ENCODE results near the gene OPTN.
A peak's percentile ranks its signal among the peaks of the same experiment; 100 is the strongest.
"Not testable (repeated sequence)": the region's sequence is repeated elsewhere in the genome, so short reads cannot be mapped to it uniquely, and the experiment has no call there.

Gene OPTN

GRCh38 chr10:13121500-13121854, 21.5 kb downstream of the OPTN start:
- DNase-seq (no peak), ATAC-seq (no peak)
- Mint-ChIP-seq H3K4me3 (no peak overlapping the region), H3K27me3 (no peaks in the 10 kb centered on the region), H3K4me1 (peaks cover 12% of the 10 kb centered on the region), H3K9me3 (no peaks in the 10 kb centered on the region), H3K36me3 (ENCODE audit: low read depth) (peaks cover 60% of the 10 kb centered on the region), H3K27ac (no peak overlapping the region)

DNA sequence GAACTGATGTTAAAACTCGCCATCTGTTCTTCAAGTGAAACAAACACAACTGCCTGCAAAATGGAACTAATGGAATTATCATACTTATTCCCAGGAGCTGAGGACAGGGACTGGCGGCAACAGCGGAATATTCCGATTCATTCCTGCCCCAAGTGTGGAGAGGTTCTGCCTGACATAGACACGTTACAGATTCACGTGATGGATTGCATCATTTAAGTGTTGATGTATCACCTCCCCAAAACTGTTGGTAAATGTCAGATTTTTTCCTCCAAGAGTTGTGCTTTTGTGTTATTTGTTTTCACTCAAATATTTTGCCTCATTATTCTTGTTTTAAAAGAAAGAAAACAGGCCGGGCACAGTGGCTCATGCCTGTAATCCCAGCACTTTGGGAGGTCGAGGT, 36.7 kb downstream of the OPTN start:
- H3K27me3 Mint-ChIP-seq, result no peaks in the 10 kb centered on the region
- no peak for ATAC-seq
- DNase-seq, result no peak
- H3K27ac Mint-ChIP-seq, result no peak overlapping the region
- peaks cover 44% of the 10 kb centered on the region for H3K36me3 Mint-ChIP-seq (ENCODE audit: low read depth)
- no peaks in the 10 kb centered on the region for H3K9me3 Mint-ChIP-seq
- no peaks in the 10 kb centered on the region for H3K4me1 Mint-ChIP-seq
- no peak overlapping the region for H3K4me3 Mint-ChIP-seq

GRCh38 chr10:13139150-13139549, 39.2 kb downstream of the OPTN start:
- H3K4me3 Mint-ChIP-seq, result no peak overlapping the region
- H3K9me3 Mint-ChIP-seq, result peaks cover 1% of the 10 kb centered on the region
- DNase-seq (no peak), ATAC-seq (no peak)
- H3K36me3 Mint-ChIP-seq (ENCODE audit: low read depth), result peaks cover 37% of the 10 kb centered on the region
- no peaks in the 10 kb centered on the region for H3K4me1 Mint-ChIP-seq
- H3K27me3 Mint-ChIP-seq, result no peaks in the 10 kb centered on the region
- no peak overlapping the region for H3K27ac Mint-ChIP-seq

- ATAC-seq (no peak), DNase-seq (no peak)
- Mint-ChIP-seq H3K36me3 (ENCODE audit: low read depth) (peaks cover 40% of the 10 kb centered on the region), H3K4me1 (no peaks in the 10 kb centered on the region), H3K27ac (no peak overlapping the region), H3K4me3 (no peak overlapping the region), H3K9me3 (peaks cover 7% of the 10 kb centered on the region), H3K27me3 (no peaks in the 10 kb centered on the region)
Measured at GRCh38 chr10:13139676-13140075, 39.7 kb downstream of the OPTN start.

GRCh38 chr10:13140627-13141190, 40.7 kb downstream of the OPTN start:
- no peaks in the 10 kb centered on the region for H3K27me3 Mint-ChIP-seq
- DNase-seq (no peak), ATAC-seq (no peak)
- peaks cover 35% of the 10 kb centered on the region for H3K36me3 Mint-ChIP-seq (ENCODE audit: low read depth)
- H3K9me3 Mint-ChIP-seq, result peaks cover 15% of the 10 kb centered on the region
- H3K4me3 Mint-ChIP-seq, result no peak overlapping the region
- H3K27ac Mint-ChIP-seq, result no peak overlapping the region
- H3K4me1 Mint-ChIP-seq, result no peaks in the 10 kb centered on the region

DNA sequence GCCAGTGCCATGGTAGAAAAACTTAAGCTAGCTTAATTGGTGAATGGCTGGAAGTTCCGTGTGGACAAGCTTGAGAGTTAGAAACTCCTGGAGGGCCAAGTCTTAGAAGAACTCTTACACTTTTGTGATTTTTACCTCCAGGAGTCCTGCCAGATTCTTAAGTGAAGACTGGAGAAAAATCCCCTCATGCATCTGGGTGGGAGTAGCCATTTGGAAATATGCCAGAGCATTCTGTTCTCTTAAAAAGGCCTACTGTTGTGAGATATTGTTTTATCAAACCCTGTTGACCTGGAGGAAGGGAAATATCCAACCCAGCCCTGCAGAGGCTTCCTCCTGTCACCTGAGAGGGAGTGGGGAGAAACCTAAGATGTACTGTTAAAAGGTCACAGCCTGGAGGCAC, 43.8 kb downstream of the OPTN start:
- H3K36me3 Mint-ChIP-seq (ENCODE audit: low read depth), result peaks cover 24% of the 10 kb centered on the region
- no peak overlapping the region for H3K27ac Mint-ChIP-seq
- DNase-seq (no peak), ATAC-seq (no peak)
- H3K4me1 Mint-ChIP-seq, result no peaks in the 10 kb centered on the region
- H3K27me3 Mint-ChIP-seq, result no peaks in the 10 kb centered on the region
- peaks cover 20% of the 10 kb centered on the region for H3K9me3 Mint-ChIP-seq
- no peak overlapping the region for H3K4me3 Mint-ChIP-seq

DNA sequence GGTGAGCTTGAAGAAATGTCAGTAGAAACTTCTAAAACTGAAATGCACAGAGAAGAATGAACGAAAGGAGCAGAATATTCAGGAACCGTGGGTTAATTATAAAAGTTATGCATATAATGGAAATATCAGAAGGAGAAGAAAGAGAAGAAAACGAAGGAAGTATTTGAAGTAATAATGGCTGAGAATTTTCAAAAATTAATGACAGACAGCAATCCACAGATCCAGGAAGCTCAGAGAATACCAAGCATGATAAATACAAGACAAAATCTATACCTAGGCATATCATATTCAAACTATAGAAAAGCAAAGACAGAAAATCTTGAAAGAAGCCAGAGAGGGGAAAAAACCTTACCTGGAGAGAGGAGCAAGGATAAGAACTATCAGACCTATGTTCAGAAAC, 44.9 kb downstream of the OPTN start:
- Mint-ChIP-seq H3K4me1 (no peaks in the 10 kb centered on the region), H3K27ac (no peak overlapping the region), H3K9me3 (peaks cover 22% of the 10 kb centered on the region), H3K36me3 (ENCODE audit: low read depth) (peaks cover 24% of the 10 kb centered on the region), H3K4me3 (no peak overlapping the region), H3K27me3 (no peaks in the 10 kb centered on the region)
- DNase-seq (no peak), ATAC-seq (no peak)

DNA sequence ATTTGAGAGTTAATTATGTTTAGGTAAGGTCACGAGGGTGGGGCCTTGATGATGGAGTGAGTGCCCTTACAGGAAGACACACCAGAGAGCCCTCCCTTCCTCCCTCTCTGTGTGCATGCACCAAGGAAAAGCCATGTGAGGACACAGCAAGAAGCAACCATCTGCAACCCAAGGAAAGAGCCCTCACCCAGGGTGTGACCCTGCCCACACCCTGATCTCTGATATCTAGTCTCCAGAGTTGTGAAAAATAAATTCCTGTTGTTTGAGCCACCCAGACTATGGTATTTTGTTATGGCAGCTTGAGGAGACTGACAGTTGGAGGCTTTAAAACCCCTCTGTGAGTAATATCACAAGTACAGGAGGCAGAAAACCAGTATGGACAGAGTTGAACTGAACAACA, 46.4 kb downstream of the OPTN start:
- H3K27ac Mint-ChIP-seq, result no peak overlapping the region
- peaks cover 33% of the 10 kb centered on the region for H3K9me3 Mint-ChIP-seq
- DNase-seq (no peak), ATAC-seq (no peak)
- H3K36me3 Mint-ChIP-seq (ENCODE audit: low read depth), result peaks cover 17% of the 10 kb centered on the region
- H3K4me3 Mint-ChIP-seq, result no peak overlapping the region
- no peaks in the 10 kb centered on the region for H3K4me1 Mint-ChIP-seq
- no peaks in the 10 kb centered on the region for H3K27me3 Mint-ChIP-seq

DNA sequence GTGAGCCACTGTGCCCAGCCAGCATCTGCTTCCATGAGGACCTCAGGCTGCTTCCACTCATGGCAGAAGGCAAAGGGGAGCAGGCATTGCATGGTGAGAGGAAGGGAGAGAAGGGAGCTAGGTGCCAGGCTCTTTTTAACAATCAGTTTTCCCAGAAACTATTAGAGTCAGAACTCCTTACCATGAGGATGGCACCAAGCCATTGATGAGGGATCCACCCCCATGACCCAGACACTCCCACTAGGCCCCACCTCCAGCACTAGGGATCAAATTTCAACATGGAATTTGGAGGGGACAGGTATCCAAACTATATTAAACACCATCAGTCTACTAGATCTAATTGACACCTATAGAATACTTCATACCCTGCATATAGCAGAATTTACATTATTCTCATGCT, 47.2 kb downstream of the OPTN start:
- Mint-ChIP-seq H3K4me3 (no peak overlapping the region), H3K27me3 (no peaks in the 10 kb centered on the region), H3K36me3 (ENCODE audit: low read depth) (peaks cover 15% of the 10 kb centered on the region), H3K9me3 (peaks cover 33% of the 10 kb centered on the region), H3K4me1 (no peaks in the 10 kb centered on the region), H3K27ac (no peak overlapping the region)
- DNase-seq (no peak), ATAC-seq (no peak)

DNA sequence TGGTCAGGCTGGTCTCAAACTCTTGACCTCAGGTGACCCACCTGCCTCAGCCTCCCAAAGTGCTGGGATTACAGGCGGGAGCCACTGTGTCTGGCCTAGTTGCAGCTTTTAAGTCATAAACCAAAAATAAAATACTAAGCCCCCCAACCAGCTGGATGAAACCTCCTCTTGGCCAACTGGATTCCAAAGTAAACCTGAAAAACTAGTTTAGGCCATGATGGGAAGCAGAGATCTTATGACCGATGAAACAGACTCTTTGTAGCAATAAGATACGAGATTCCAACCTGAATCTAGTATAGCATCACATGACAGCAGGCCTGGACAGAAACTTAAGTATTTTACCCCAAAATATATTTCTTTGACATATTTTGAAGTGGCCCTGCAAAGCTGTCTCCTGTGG, 52.3 kb downstream of the OPTN start:
- no peaks in the 10 kb centered on the region for H3K4me1 Mint-ChIP-seq
- peaks cover 15% of the 10 kb centered on the region for H3K9me3 Mint-ChIP-seq
- H3K27me3 Mint-ChIP-seq, result no peaks in the 10 kb centered on the region
- ATAC-seq (no peak), DNase-seq (no peak)
- H3K36me3 Mint-ChIP-seq (ENCODE audit: low read depth), result no peaks in the 10 kb centered on the region
- no peak overlapping the region for H3K4me3 Mint-ChIP-seq
- H3K27ac Mint-ChIP-seq, result no peak overlapping the region

GRCh38 chr10:13155860-13156259, 55.9 kb downstream of the OPTN start:
- H3K27me3 Mint-ChIP-seq; DNase-seq; H3K4me3 Mint-ChIP-seq; ATAC-seq; H3K9me3 Mint-ChIP-seq; H3K36me3 Mint-ChIP-seq (ENCODE audit: low read depth); H3K27ac Mint-ChIP-seq; H3K4me1 Mint-ChIP-seq: not testable (repeated sequence)

- peaks cover 21% of the 10 kb centered on the region for H3K4me1 Mint-ChIP-seq
- H3K4me3 Mint-ChIP-seq, result peak overlapping the region; percentile 57
- DNase-seq (peak; percentile 22), ATAC-seq (no peak)
- H3K27ac Mint-ChIP-seq, result no peak overlapping the region
- peaks cover 5% of the 10 kb centered on the region for H3K27me3 Mint-ChIP-seq
- H3K36me3 Mint-ChIP-seq (ENCODE audit: low read depth), result peaks cover 13% of the 10 kb centered on the region
- H3K9me3 Mint-ChIP-seq, result no peaks in the 10 kb centered on the region
Measured at GRCh38 chr10:13158401-13158800, 58.4 kb downstream of the OPTN start.

GRCh38 chr10:13160934-13161856, 61.2 kb downstream of the OPTN start, which contains the start of gene MCM10:
Gene MCM10 (plus strand): TSS chr10:13161558. CDS start chr10:13164203, 2,645 bp downstream.
- ATAC-seq, result peak; percentile 100
- H3K4me1 Mint-ChIP-seq, result peaks cover 34% of the 10 kb centered on the region
- H3K9me3 Mint-ChIP-seq, result no peaks in the 10 kb centered on the region
- peak within 1 kb of the TSS; percentile 91 for H3K4me3 Mint-ChIP-seq
- peaks cover 5% of the 10 kb centered on the region for H3K27me3 Mint-ChIP-seq
- H3K36me3 Mint-ChIP-seq (ENCODE audit: low read depth), result peaks cover 34% of the 10 kb centered on the region
- peak; percentile 98 for DNase-seq
- H3K27ac Mint-ChIP-seq, result peak within 1 kb of the TSS; percentile 83

DNA sequence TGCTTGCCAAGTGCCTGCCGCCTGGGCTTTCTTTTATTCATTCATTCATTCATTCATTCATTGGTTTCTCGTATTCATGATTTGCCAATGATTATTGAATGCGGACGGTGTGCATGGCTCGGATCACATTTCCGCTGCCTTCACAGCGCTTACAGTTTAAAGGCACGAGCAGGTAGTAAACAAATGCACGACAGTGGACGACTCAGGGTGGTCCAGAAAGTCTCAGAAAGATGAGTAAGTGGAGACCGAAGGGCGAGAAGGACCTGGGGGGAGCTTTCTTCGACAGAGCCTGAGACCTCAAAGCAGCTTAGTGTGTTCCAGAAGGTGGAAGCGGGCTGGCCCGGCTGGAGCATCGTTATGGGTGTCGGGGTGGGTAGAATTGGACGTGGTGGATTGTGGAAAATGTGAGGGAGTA, 61.9 kb downstream of the OPTN start:
- ATAC-seq (peak; percentile 25), DNase-seq (no peak)
- H3K4me1 Mint-ChIP-seq, result peaks cover 34% of the 10 kb centered on the region
- H3K4me3 Mint-ChIP-seq, result peak overlapping the region; percentile 91
- H3K9me3 Mint-ChIP-seq, result no peaks in the 10 kb centered on the region
- H3K27ac Mint-ChIP-seq, result peak overlapping the region; percentile 83
- peaks cover 37% of the 10 kb centered on the region for H3K36me3 Mint-ChIP-seq (ENCODE audit: low read depth)
- H3K27me3 Mint-ChIP-seq, result peaks cover 5% of the 10 kb centered on the region

- Mint-ChIP-seq H3K36me3 (ENCODE audit: low read depth) (peaks cover 54% of the 10 kb centered on the region), H3K4me3 (no peak overlapping the region), H3K27me3 (peaks cover 5% of the 10 kb centered on the region), H3K9me3 (no peaks in the 10 kb centered on the region), H3K4me1 (peaks cover 34% of the 10 kb centered on the region), H3K27ac (no peak overlapping the region)
- DNase-seq, result no peak
- ATAC-seq, result no peak
Measured at GRCh38 chr10:13163859-13164258, 63.9 kb downstream of the OPTN start.
